CD4-positive, alpha-beta memory T cell (primary cell): ENCODE measurements around the gene ZMYND8. TPM values are rescaled to one million over a fixed set of nuclear protein-coding genes. Genes with fewer than 3 reads are reported as not detected.
"Not testable (repeated sequence)": the region's sequence is repeated elsewhere in the genome, so short reads cannot be mapped to it uniquely, and the experiment has no call there.

Source experiments
- CTCF ChIA-PET: fragments of 350-600 bp; sonication (Branson Sonifier 250); formaldehyde crosslinking; loops from one replicate; lab custom pipeline; 2021; ENCODE audit warnings: inconsistent platforms; ENCODE audit not compliant: partially characterized antibody; lab: Charles Lee
- POLR2A ChIA-PET: fragments of 350-600 bp; sonication (Branson Sonifier 250); formaldehyde crosslinking; loops from one replicate; lab custom pipeline; 2021; ENCODE audit not compliant: partially characterized antibody; lab: Charles Lee
- DNase-seq, 5 donors: peaks; one replicate each; pipeline versions ENCODE4 v3.0.0 to v3.0.0-alpha.2; 2020 to 2022; ENCODE audit warnings: mixed read lengths in 1 of 5
- H3K27ac ChIP-seq: one replicate; pipeline ENCODE4 v1.7.0; 2013; ENCODE audit warnings: low read depth, low read length
- H3K27me3 ChIP-seq: 2 replicates; pipeline ENCODE4 v1.7.0; 2013; ENCODE audit warnings: mild to moderate bottlenecking, low read length, moderate library complexity; ENCODE audit not compliant: insufficient read depth
- H3K36me3 ChIP-seq: 2 replicates; pipeline ENCODE4 v1.7.0; 2013; ENCODE audit warnings: mild to moderate bottlenecking, low read length, moderate library complexity; ENCODE audit not compliant: insufficient read depth
- H3K4me1 ChIP-seq: 2 replicates; pipeline ENCODE4 v1.7.0; 2013; ENCODE audit warnings: mild to moderate bottlenecking, low read length, moderate library complexity; ENCODE audit not compliant: insufficient read depth
- H3K4me3 ChIP-seq, 2 donors: one replicate each; pipeline ENCODE4 v1.7.0; 2013; ENCODE audit warnings: low read length in 2 of 2, mild to moderate bottlenecking in 1 of 2
- H3K9me3 ChIP-seq, 2 donors: one replicate each; pipeline ENCODE4 v1.7.0; 2013; ENCODE audit warnings: low read length in 2 of 2, control low read depth in 1 of 2; ENCODE audit not compliant: control insufficient read depth in 1 of 2
- H3K27ac Mint-ChIP-seq, 7 donors: one replicate each; pipeline ENCODE4 v1.8.0; 2020 to 2021; ENCODE audit warnings: mixed read lengths in 7 of 7, mild to moderate bottlenecking in 6 of 7, inconsistent platforms in 3 of 7, moderate library complexity in 3 of 7
- H3K27me3 Mint-ChIP-seq, 2 donors: one replicate each; pipeline ENCODE4 v1.8.0; 2020 to 2021; ENCODE audit warnings: mixed read lengths in 2 of 2
- H3K36me3 Mint-ChIP-seq, 2 donors: one replicate each; pipeline ENCODE4 v1.8.0; 2020 to 2021; ENCODE audit warnings: mixed read lengths in 2 of 2, inconsistent platforms in 1 of 2, mild to moderate bottlenecking in 1 of 2
- H3K4me1 Mint-ChIP-seq, 4 donors: one replicate each; pipeline ENCODE4 v1.8.0; 2020 to 2021; ENCODE audit warnings: mixed read lengths in 4 of 4, mild to moderate bottlenecking in 1 of 4
- H3K4me3 Mint-ChIP-seq, 8 donors: one replicate each; pipeline ENCODE4 v1.8.0; 2020 to 2021; ENCODE audit warnings: mixed read lengths in 8 of 8, mild to moderate bottlenecking in 7 of 8, moderate library complexity in 6 of 8, inconsistent platforms in 3 of 8
- H3K9me3 Mint-ChIP-seq, 8 donors: one replicate each; pipeline ENCODE4 v1.8.0; 2020 to 2021; ENCODE audit warnings: mixed read lengths in 8 of 8, mild to moderate bottlenecking in 5 of 8, inconsistent platforms in 3 of 8, moderate library complexity in 1 of 8
- intact Hi-C: fragments of 100-400 bp; cut with micrococcal nuclease; formaldehyde crosslinking; loops from one replicate; pipeline ENCODE4 v1.15.1; 2023
- polyA plus RNA-seq, 2 donors: library from polyadenylated mRNA; unstranded; fragments of 300-500 nt; fragmentation: Illumina TruSeq; gene quantifications; one replicate each; pipeline ENCODE4 v1.2.3, GENCODE V29; 2021
- total RNA-seq, 2 experiments: library from RNA; stranded (reverse); gene quantifications; one replicate each; pipeline ENCODE4 v1.2.3, GENCODE V29; 2021

The ZMYND8 gene
- total RNA-seq, result 10 to 100 TPM; 47.7 to 48.5 TPM
- polyA plus RNA-seq, result 10 to 100 TPM in 1 of 2 donors, 1 to 10 TPM in 1; 3.5 to 20.1 TPM

GRCh38 chr20:47356526-47357295 lies at the start of gene ZMYND8:
ZMYND8 (minus strand) TSS chr20:47356699; CDS start chr20:47356670, 29 bp downstream.
- ChIA-PET CTCF (interaction anchor here (0.8 to 10.6 kb wide), 5 partner anchors 9 to 85 kb away, joined by 3 to 125 read pairs (median 3); no protein-coding TSS in a partner anchor), POLR2A (interaction anchor here (0.5 to 2.6 kb wide), 23 partner anchors 8 to 1689 kb away, joined by 3 to 27 read pairs (median 3); partner anchors contain the start of genes CSE1L and NCOA3)
- Histone ChIP-seq H3K27ac (peak within 1 kb of the TSS; percentile 76), H3K9me3 (no peaks in the 10 kb centered on the region), H3K27me3 (no peaks in the 10 kb centered on the region), H3K36me3 (no peaks in the 10 kb centered on the region), H3K4me3 (peak within 1 kb of the TSS; percentile 39 to 59), H3K4me1 (peaks cover 70% of the 10 kb centered on the region)
- H3K27ac Mint-ChIP-seq, result peak within 1 kb of the TSS; percentile 92 to 100 (median 99)
- H3K4me1 Mint-ChIP-seq, result peaks cover 13 to 55% (median 30%) of the 10 kb centered on the region in 4 donors
- H3K4me3 Mint-ChIP-seq, result peak within 1 kb of the TSS; percentile 91 to 98 (median 96)
- intact Hi-C loops, result loop anchor here (5.0 kb wide), 2 partner anchors 39 to 146 kb away; partner anchors contain the start of gene NCOA3
- DNase-seq, result peak; percentile 92 to 100 (median 97)
- peaks cover 0 to 2% (median 0%) of the 10 kb centered on the region in 8 donors for H3K9me3 Mint-ChIP-seq
- H3K36me3 Mint-ChIP-seq, result peaks cover 4 to 25% of the 10 kb centered on the region in 2 donors
- no peaks in the 10 kb centered on the region for H3K27me3 Mint-ChIP-seq

GRCh38 chr20:47405775-47406325 lies 49.4 kb upstream of the ZMYND8 start:
- H3K27ac ChIP-seq, result no peak overlapping the region
- no peak overlapping the region for H3K27ac Mint-ChIP-seq
- ChIA-PET POLR2A (no interaction called here), CTCF (interaction anchor here (5.2 kb wide), 1 partner anchor 22 kb away, joined by 19 read pairs; no protein-coding TSS in a partner anchor)
- H3K9me3 Mint-ChIP-seq, result no peaks in the 10 kb centered on the region
- no peaks in the 10 kb centered on the region for H3K36me3 Mint-ChIP-seq
- DNase-seq, result no peak
- H3K27me3 Mint-ChIP-seq, result no peaks in the 10 kb centered on the region
- no peaks in the 10 kb centered on the region for H3K9me3 ChIP-seq
- H3K4me3 Mint-ChIP-seq, result no peak overlapping the region
- H3K27me3 ChIP-seq, result no peaks in the 10 kb centered on the region
- H3K36me3 ChIP-seq, result no peaks in the 10 kb centered on the region
- intact Hi-C loops, result no loop called here
- no peaks in the 10 kb centered on the region for H3K4me1 Mint-ChIP-seq
- H3K4me3 ChIP-seq, result no peak overlapping the region
- no peaks in the 10 kb centered on the region for H3K4me1 ChIP-seq

- Histone ChIP-seq H3K9me3 (no peaks in the 10 kb centered on the region), H3K27me3 (no peaks in the 10 kb centered on the region), H3K4me1 (no peaks in the 10 kb centered on the region), H3K27ac (no peak overlapping the region), H3K4me3 (no peak overlapping the region), H3K36me3 (no peaks in the 10 kb centered on the region)
- H3K4me1 Mint-ChIP-seq, result peaks cover 0 to 3% (median 0%) of the 10 kb centered on the region in 4 donors
- DNase-seq, result no peak
- no peaks in the 10 kb centered on the region for H3K9me3 Mint-ChIP-seq
- intact Hi-C loops, result no loop called here
- H3K27ac Mint-ChIP-seq, result no peak overlapping the region
- H3K27me3 Mint-ChIP-seq, result no peaks in the 10 kb centered on the region
- POLR2A ChIA-PET, result no interaction called here
- no peak overlapping the region for H3K4me3 Mint-ChIP-seq
- CTCF ChIA-PET, result no interaction called here
- H3K36me3 Mint-ChIP-seq, result no peaks in the 10 kb centered on the region
These were observed 44.2 kb upstream of the ZMYND8 start for GRCh38 chr20:47400685-47401084.

GRCh38 chr20:47397652-47398301 lies 41.3 kb upstream of the ZMYND8 start:
- ChIA-PET POLR2A (no interaction called here), CTCF (no interaction called here)
- H3K9me3 ChIP-seq, result no peaks in the 10 kb centered on the region
- Mint-ChIP-seq H3K4me3 (no peak overlapping the region), H3K4me1 (peaks cover 0 to 3% (median 0%) of the 10 kb centered on the region in 4 donors), H3K27ac (peak overlapping the region in 1 of 7 donors; percentile 67), H3K36me3 (no peaks in the 10 kb centered on the region), H3K9me3 (no peaks in the 10 kb centered on the region), H3K27me3 (no peaks in the 10 kb centered on the region)
- no peak overlapping the region for H3K4me3 ChIP-seq
- no peaks in the 10 kb centered on the region for H3K4me1 ChIP-seq
- intact Hi-C loops, result no loop called here
- H3K36me3 ChIP-seq, result no peaks in the 10 kb centered on the region
- DNase-seq, result no peak
- H3K27ac ChIP-seq, result no peak overlapping the region
- no peaks in the 10 kb centered on the region for H3K27me3 ChIP-seq

- Histone ChIP-seq H3K9me3 (no peaks in the 10 kb centered on the region), H3K27ac (no peak overlapping the region), H3K4me3 (no peak overlapping the region), H3K36me3 (no peaks in the 10 kb centered on the region), H3K27me3 (no peaks in the 10 kb centered on the region), H3K4me1 (no peaks in the 10 kb centered on the region)
- peaks cover 0 to 3% (median 0%) of the 10 kb centered on the region in 4 donors for H3K4me1 Mint-ChIP-seq
- DNase-seq, result no peak
- no peak overlapping the region for H3K4me3 Mint-ChIP-seq
- no peak overlapping the region for H3K27ac Mint-ChIP-seq
- peaks cover 0 to 5% (median 0%) of the 10 kb centered on the region in 8 donors for H3K9me3 Mint-ChIP-seq
- ChIA-PET POLR2A (no interaction called here), CTCF (interaction anchor here (0.8 to 1.9 kb wide), 3 partner anchors 13 to 213 kb away, joined by 3 to 11 read pairs (median 4); no protein-coding TSS in a partner anchor)
- H3K27me3 Mint-ChIP-seq, result no peaks in the 10 kb centered on the region
- H3K36me3 Mint-ChIP-seq, result no peaks in the 10 kb centered on the region
- intact Hi-C loops, result no loop called here
These were observed 40.4 kb upstream of the ZMYND8 start for GRCh38 chr20:47396762-47397476.

- H3K4me3 ChIP-seq, H3K9me3 ChIP-seq, H3K27ac ChIP-seq, H3K9me3 Mint-ChIP-seq, H3K4me1 Mint-ChIP-seq, H3K36me3 Mint-ChIP-seq, DNase-seq, H3K27ac Mint-ChIP-seq, POLR2A ChIA-PET, H3K36me3 ChIP-seq, H3K4me1 ChIP-seq, H3K4me3 Mint-ChIP-seq, intact Hi-C loops, H3K27me3 ChIP-seq, H3K27me3 Mint-ChIP-seq: not testable (repeated sequence)
- CTCF ChIA-PET, result interaction anchor here (1.4 to 2.3 kb wide), 2 partner anchors 10 to 121 kb away, joined by 4 to 13 read pairs; no protein-coding TSS in a partner anchor
These were observed 37.5 kb upstream of the ZMYND8 start for GRCh38 chr20:47393796-47394514.
